Measurements from ENCODE around the gene BLOC1S6.

Gene BLOC1S6, protein sequence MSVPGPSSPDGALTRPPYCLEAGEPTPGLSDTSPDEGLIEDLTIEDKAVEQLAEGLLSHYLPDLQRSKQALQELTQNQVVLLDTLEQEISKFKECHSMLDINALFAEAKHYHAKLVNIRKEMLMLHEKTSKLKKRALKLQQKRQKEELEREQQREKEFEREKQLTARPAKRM

DNA sequence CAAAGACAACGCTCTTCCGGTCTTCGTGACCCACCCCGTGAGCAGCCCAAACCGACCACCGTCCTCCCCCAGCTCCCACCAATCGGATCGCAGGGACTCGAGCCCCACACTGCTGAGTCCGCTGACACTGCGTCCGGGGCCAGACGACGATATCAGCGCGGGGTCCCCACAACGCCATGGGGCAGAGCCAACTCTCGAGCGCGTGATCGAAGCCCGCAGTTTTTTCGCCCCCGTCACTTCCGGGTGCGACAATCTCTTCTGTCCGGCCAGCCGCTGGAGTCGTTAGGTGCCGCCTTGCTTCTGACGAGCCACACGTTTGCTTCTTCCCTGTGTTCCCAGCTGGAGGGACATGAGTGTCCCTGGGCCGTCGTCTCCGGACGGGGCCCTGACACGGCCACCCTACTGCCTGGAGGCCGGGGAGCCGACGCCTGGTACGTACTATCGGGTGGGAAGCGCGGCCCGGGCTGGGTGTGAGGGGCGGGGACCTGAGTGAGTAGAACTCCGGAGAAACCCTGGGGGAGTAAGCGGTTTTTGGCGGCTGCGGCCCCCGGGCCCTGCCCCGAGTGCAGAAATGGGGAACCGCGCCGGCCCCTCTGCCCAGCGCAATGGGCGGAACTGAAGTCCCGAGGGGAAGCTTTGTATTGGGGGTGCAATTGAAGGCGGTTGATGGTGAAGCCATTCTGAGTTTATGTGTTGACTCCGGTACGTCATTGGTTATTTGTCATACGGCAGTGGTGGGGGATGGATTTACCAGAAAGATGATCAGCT lies at the start of gene BLOC1S6:
BLOC1S6 (plus strand) TSS at position 285 of the 768 bp plus-strand sequence; CDS start at position 350, 65 bp downstream.
- DNase-seq (ENCODE audit: low read depth in 2 of 2), result peak; percentile 76 to 80

DNA sequence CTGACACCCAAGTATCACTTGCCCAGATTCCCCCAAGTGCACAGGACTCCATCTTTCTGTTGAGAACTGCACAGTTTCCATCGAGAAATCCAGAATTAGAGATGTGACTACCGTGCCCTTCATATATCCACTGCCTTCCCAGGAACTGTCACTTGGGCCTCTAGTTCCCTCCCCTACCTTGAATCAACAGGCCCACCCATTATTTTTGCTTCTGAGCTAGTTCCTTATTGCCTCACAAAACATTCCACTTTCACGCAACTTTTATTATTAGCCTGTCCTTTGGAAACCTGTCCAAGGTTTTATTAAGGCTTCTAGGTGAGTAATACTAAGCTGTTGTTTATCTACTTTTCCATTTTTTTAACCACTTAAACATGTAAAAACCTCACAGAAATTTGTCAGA lies 47.5 kb upstream of the BLOC1S6 start:
- no peak for DNase-seq (ENCODE audit: low read depth in 2 of 2)

DNA sequence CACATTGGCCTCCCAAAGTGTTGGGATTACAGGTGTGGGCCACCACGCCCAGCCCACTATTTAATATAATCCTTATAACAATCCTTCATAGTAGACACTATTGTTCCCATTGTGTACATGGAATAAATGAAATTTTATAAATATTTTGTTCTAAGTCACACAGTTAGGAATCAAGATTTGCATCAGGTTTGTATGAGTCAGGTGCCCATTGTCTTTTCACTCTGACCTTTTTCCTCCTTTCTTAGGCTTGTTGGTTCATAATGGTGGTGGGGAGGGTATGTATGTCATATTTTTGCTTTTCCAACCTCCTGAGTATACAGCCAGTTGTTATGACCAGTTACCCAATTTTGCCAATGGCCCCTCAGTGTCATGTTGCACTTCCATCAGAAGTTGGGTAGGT lies 46.6 kb upstream of the BLOC1S6 start:
- no peak for DNase-seq (ENCODE audit: low read depth in 2 of 2)

DNA sequence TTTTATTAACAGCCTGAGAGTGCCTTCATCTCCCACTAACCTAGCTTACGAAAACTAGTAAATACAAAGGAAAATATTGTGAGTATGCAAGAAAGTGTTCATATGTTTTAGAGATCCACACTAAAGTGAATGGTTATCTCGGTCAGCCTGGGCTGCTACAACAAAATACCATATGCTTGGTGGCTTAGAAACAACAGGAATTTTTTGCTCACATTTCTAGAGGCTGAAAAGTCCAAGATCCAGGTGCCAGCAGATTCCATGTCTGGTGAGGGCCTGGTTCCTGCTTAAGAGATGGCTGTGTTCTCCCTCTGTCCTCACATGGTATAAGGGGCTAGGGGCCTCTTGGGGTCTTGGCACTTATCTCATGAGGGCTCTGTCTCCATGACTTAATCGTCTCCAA lies 44.1 kb upstream of the BLOC1S6 start:
- no peak for DNase-seq (ENCODE audit: low read depth in 2 of 2)

DNA sequence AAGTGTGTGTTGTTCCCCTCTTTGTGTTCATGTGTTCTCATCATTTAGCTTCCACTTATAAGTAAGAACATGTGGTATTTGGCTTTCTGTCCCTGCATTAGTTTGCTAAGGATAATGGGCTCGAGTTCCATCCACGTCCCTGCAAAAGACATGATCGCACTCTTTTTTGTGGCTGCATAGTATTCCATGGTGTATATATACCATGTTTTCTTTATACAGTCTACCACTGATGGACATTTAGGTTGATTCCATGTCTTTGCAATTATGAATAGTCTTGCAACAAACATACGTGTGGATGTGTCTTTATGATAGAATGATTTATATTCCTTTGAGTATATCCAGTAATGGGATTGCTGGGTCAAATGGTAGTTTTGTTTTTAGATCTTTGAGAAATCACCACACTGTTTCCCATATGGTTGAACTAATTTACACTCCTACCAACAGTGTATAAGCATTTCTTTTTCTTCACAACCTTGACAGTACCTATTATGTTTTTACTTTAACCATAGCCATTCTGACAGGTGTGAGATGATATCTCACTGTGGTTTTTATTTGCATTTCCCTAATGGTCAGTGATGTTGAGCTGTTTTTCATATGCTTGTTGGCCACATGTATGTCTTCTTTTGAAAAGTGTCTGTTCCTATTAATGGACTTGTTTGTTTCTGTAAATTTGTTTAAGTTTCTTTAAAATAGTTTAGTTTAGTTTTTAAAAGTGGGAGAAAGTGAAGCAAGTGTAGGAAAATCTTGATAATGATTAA lies 42.7 kb upstream of the BLOC1S6 start:
- DNase-seq (ENCODE audit: low read depth in 2 of 2), result no peak

DNA sequence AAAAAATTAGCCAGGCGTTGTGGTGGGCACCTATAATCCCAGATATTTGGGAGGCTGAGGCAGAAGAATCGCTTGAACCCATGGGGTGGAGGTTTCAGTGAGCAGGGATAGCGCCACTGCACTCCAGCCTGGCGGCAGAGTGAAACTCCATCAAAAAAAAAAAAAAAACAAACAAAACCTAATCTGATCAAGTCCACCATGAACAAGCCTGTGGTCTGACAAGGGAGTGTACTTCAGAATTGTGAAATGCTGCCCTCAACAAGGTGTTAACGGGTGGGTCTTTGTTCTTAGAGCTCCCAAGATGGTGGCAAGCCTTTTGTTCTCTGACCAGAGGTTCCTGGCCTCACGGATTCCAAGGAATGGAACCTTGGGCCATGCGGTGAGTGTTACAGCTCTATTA lies 40.4 kb upstream of the BLOC1S6 start:
- DNase-seq (ENCODE audit: low read depth in 2 of 2), result no peak

DNA sequence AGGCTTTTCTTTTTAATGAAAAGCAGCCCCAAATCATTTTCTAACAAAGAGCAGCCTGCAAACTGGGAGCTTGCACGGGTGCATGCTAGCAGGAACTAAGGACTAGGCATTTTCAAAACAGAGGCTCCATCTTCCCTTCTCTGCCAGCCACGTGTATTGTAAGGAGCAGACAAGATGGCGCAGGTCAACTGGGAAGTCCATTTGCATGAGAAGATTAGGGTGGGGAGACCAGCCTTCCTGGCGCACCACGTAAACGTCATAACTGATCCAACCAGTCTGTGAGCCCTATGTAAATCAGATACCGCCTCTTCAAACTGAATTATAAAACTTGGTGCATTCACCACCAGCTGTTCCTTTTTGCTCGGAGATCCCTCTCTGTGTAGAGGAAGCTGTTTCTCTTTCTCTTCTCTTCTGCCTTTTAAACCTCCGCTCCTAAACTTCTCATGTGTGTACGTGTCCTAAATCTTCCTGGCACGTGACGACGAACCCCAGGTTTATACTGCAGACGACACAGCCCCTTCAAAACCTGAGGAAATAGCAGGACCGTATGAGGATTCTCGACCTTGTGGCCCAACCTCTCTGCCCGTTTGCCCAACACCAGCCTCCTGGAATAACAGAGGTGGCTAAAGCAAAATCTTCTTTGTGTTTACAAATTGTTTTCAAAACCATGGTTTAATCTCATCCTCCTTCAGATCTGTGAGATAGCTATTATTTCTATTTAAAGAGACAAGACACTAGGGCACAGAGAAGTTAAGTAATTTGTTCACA lies 38.2 kb upstream of the BLOC1S6 start:
- no peak for DNase-seq (ENCODE audit: low read depth in 2 of 2)

DNA sequence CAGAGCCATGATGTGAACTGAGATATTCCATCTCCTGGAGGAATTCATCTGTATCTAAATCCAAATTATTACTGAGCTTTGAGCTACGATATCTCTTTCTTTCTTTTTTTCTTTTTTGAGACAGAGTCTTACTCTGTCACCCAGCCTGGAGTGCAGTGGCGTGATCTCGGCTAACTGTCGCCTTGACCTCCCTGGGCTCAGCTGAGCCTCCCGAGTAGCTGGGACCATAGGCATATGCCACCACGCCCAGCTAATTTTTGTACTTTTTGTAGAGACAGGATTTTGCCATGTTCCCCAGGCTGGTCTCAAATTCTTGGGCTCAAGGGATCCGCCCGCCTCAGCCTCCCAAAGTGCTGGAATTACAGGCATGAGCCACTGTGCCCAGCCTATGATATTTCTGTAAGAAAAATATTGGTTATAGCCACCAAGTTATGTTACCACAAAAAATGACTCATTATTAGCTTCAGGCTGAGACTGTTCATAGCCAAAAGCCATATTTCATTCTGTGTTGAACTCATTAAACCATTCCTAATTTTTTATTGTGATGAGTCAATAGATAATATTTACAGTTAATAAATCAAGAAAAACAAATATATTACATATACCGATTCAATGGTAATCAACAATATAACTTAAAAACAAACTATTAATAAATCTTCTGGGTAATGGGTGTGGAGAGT lies 37.5 kb upstream of the BLOC1S6 start:
- DNase-seq (ENCODE audit: low read depth in 2 of 2), result no peak

DNA sequence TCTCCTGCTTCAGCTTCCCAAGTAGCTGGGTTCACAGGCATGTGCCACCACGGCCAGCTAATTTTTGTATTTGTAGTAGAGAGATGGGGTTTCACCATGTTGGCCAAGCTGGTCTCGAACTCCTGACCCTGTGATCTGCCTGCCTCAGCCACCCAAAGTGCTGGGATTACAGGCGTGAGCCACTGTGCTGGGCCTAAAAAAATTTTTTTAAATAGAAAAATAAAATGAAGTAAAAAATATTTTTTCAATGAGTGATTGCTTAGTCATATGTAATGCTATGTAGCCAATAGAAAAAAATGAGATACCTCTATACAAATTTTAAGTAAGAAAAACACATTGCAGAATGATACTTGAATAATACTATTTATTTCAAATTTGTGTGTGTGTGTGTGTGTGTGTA lies 36.7 kb upstream of the BLOC1S6 start:
- no peak for DNase-seq (ENCODE audit: low read depth in 2 of 2)

DNA sequence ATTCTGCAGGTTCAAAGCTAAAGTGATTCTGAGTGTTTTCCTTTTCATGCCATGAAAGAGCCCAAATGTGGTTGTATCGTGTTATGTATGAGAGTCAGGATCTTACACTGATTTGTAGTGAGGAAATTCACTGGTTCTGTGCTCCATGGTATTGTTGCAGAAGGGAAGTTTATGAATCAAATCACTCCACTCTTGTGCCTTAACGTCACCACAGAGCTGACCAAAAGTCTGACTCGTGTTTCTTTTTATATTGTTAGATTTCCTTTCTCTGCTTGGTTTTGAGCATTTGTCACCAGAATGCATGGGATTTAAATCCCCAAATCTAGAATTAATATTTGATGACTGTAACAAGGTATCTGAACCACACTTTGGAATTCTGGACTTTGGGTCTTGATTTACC lies 35.5 kb upstream of the BLOC1S6 start:
- no peak for DNase-seq (ENCODE audit: low read depth in 2 of 2)

DNA sequence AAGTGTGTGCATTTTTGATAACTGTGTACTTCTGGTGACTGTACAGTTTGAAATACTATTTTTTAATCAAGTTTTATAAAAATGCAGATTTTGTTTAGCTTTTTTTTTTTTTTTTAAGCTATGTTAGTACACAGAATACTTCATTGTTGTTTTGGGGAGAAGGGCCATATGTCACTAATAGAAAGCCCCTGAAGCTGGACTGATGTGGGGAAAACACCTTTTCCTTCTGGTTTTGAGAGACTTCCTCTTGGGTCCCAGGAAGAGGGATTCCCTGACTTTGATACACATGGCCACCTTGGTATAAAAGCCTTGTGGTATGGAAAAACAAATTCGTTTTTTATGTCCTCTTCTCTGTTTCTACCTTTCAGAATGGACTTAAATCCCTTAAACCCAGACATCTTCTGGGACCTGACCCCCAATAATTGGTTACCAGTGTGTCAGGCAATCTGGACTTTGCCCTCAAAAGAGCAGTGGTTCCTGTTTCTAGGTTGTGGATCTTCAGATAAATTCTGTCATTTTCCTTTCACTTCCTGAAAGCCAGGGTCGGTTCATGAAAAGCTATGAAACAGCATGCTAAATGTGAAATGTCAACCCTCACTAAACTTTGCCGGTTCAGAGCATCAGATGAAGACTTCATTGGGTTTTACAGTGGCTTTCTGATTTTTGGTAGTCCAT lies 31.1 kb upstream of the BLOC1S6 start:
- DNase-seq (ENCODE audit: low read depth in 2 of 2), result no peak

DNA sequence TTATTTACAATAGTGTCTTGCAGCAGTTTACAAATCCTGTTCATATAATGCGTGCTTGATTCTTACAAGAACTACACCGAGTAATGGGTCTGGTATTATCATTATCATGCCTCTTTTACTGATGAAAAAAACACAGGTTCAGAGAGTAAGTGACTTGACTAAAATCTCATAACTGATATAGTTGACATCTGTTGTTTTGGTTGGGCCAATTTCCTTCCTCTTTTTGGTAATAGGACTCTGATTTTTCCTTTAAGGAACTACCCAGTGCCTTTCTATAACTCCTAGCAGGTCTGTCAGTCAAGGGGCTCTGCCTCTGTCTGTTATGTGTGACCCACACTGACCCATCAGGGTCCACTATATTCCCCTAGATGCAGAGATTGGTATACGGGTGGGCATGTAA lies 14.6 kb upstream of the BLOC1S6 start:
- no peak for DNase-seq (ENCODE audit: low read depth in 2 of 2)

DNA sequence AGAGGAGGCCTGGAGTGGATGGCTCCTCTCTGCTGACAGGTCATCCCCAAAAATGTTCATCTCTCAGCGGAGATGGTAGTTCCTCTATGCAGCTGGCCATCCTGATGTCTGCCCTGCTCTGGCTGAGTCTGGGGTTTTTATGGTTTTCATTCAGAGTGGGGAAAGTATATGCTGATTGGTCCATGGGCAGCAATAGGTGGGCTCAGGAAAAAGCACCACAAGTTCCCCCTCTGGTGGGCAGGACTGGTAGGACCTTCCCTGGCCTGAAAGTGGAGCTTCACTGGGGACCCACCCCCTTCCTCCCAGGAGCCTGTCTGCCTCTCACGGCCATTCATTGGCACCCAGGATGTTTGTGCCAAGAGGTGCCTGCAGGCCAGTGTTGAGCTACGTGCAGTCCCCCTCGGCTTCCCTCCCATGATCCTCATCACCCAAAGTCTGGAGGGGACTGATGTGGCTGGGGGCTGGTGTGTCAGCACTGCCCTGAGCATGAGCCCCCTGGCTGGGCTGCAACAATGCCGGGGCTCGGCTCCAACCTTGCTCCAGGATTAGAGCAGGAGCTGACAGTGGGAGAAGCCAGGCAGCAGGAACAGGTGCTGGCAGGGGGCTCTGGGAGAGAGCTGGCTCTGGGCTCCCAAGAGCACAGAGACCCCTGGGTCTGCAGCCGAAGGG lies 13.1 kb upstream of the BLOC1S6 start:
- DNase-seq (ENCODE audit: low read depth in 2 of 2), result no peak

DNA sequence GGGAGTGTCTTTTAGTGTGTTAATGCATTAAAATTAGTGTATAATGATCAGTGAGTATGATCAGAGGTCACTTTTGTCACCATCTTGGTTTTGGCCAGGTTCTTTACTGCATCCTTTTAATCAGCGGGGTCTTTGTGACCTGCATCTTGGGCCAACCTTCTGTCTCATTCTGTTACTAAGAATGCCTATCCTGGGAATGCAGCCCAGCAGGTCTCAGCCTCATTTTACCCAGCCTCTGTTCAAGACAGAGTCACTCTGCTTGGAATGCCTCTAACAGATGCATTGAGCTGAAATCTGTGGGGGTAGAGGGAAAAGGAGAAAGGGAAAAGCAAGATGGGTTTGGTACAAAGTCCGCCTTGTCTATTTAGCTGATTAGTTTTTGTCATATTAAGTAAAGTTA lies 5.3 kb upstream of the BLOC1S6 start:
- DNase-seq (ENCODE audit: low read depth in 2 of 2), result no peak

DNA sequence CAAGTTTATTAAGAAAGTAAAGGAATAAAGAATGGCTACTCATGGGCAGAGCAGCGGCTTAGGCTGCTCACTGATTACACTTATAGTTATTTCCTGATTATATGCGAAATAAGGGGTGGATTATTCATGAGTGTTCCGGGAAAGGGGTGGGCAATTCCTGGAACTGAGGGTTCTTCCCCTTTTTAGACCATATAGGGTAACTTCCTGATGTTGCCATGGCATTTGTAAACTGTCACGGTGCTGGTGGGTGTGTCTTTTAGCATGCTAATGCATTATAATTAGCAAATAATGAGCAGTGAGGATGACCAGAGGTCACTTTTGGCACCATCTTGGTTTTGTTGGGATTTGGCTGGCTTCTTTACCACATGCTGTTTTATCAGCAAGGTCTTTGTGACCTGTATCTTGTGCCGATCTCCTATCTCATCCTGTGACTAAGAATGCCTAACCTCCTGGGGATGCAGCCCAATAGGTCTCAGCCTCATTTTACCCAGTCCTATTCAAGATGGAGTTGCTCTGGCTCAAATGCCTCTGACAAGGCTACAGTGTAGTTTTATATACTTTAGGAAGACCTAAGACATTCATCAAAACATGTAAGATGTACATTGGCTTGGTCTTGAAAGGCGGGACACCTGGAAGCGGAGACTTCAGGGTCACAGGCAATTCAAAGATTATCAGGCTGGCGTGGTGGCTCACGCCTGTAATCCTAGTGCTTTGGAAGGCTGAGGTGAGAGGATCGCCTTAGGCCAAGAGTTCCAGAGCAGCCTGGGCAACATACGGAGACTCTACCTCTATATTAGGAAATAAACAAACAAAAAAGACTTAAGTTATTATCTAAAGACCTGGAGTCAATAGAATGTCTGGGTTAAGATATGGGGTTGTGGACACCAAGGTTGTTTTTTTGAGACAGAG lies 3.2 kb upstream of the BLOC1S6 start:
- no peak for DNase-seq (ENCODE audit: low read depth in 2 of 2)

DNA sequence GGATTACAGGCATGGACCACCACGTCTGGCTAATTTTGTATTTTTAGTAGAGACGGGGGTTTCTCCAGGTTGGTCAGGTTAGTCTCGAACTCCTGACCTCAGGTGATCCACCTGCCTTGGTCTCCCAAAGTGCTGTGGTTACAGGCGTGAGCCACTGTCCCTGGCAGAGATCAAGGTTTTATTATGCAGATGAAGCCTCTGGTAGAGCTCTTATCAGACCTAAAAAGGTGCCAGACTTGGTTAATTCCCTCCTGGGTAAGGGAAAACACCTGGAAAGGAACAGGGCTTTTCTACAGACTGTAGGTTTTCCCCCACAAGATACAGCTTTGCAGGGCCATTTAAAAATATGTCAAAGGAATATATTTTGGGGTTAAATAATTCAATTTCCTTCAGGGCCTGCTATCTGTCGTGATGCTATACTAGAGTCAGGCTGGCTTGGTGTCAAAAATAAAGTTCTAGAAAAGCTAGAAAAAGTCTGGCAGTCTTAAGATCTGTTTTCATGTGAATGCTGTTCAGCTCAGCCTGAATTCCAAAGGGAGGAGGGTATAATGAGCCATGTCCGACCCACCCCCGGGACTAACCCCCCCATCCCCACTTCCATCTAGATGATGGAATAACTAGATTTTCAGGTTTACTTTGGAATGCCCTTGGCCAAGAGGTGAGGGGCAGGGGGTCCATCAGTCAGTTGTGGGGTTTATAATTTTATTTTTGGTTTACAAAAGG lies 1.9 kb upstream of the BLOC1S6 start:
- no peak for DNase-seq (ENCODE audit: low read depth in 2 of 2)

DNA sequence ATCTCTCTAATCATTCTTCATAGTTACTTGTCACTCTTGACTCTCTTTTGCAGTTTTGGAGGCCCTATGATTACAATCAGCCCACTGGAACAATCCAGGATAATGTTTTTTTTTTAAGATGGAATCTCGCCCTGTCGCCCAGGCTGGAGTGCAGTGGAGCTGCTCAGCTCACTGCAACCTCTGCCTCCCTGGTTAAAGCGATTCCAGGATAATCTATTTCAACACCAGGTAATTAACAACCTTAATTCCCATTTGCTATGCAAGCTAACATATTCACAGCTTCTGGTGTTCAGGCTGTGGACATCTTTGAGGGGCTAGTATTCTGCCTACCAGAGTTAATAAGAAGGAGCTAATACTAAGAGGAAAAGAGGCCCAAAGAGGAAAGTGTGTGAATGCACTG lies 1.1 kb upstream of the BLOC1S6 start:
- DNase-seq (ENCODE audit: low read depth in 2 of 2), result no peak

DNA sequence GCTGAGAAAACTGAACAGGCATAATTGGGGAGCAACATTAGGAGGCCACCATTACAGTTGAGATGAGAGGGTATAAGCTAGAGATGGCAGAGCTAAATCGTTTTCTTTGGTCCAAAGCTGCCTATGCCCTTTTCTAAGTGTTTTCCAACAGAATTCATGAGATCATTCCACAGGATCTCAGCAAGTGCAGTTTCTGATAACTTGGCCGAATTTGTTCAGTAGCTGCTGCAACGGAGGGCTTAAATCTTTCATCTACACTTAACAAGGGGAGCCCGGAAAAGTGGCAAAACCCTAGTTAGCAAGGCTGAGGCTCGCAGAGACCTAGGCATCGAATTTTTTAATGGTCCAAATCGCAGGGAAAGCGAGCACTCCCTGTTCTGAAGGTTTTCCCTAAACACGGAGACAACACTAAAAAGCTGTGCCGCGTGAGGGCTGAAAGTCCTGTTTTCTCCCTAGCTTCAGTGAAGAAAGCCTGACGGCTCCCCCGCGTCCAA lies 531 bp upstream of the BLOC1S6 start:
- no peak for DNase-seq (ENCODE audit: low read depth in 2 of 2)

DNA sequence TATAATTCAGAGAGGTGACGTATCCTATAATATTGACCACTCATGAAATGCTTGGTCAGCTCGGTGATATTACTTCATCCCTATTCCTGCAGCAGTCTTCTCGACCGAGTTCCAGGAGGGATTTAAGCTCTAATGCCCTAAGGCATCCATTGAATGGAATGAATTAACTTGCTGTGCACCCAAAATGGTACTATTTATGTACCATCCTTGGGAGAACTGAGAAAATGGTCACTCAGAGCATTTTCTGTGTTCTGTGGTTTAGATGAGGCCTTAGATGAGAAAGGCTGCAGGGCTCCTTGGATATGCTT lies 638 bp downstream of the BLOC1S6 start:
- DNase-seq (ENCODE audit: low read depth in 2 of 2), result no peak

Measured in stimulated activated CD4-positive, alpha-beta T cell treated with anti-CD3 and anti-CD28 coated beads, Interleukin-15, amount 100 ng/mL, for 48 hours (primary cell).